Caco-2 (cell line): ENCODE data around the gene EVI2B. TPM values are rescaled to one million over a fixed set of nuclear protein-coding genes. Genes with fewer than 3 reads are reported as not detected.
"Not testable (repeated sequence)": the region's sequence is repeated elsewhere in the genome, so short reads cannot be mapped to it uniquely, and the experiment has no call there.

Experiments
- BruUV-seq: library from RNA; stranded (reverse); fragments of 400-500 nt; replicated peaks from 2 replicates; lab custom pipeline; 2021; lab: Mats Ljungman, UMichigan
- CTCF ChIA-PET: fragments of 300-600 bp; sonication (Branson Sonifier 250); formaldehyde crosslinking; loops from one replicate; lab custom pipeline; 2022; ENCODE audit warnings: antibody characterized with exemption; lab: Charles Lee
- POLR2A ChIA-PET: fragments of 300-600 bp; sonication (Branson Sonifier 250); formaldehyde crosslinking; loops from one replicate; lab custom pipeline; 2022; ENCODE audit warnings: antibody characterized with exemption; lab: Charles Lee
- DNase-seq, 2 experiments: peaks; one replicate each; pipeline versions ENCODE4 v3.0.0 to v3.0.0-alpha.2; 2020 to 2022
- H3K27me3 ChIP-seq: replicated peaks from 2 replicates; pipeline ENCODE4 v1.6.0; 2011; ENCODE audit warnings: low read length; ENCODE audit not compliant: control insufficient read depth, insufficient read depth
- H3K36me3 ChIP-seq: 2 replicates; pipeline ENCODE4 v1.5.1; 2011; ENCODE audit warnings: low read length; ENCODE audit not compliant: control insufficient read depth, insufficient read depth
- H3K4me1 ChIP-seq: fragments of 250-450 bp; sonication (Bioruptor Pico); 2 replicates; pipeline ENCODE4 v1.5.1; 2020; ENCODE audit warnings: mild to moderate bottlenecking
- H3K4me3 ChIP-seq: 2 replicates; pipeline ENCODE4 v1.5.1; 2011; ENCODE audit warnings: low read depth, mild to moderate bottlenecking, control low read depth, low read length
- H3K9me3 ChIP-seq: fragments of 250-450 bp; sonication (Bioruptor Pico); 2 replicates; pipeline ENCODE4 v1.5.1; 2020; ENCODE audit warnings: mild to moderate bottlenecking, moderate library complexity
- H3K27ac Mint-ChIP-seq: one replicate; pipeline ENCODE4 v1.8.0; 2022; ENCODE audit warnings: mixed read lengths; ENCODE audit not compliant: unreplicated experiment
- H3K27me3 Mint-ChIP-seq: one replicate; pipeline ENCODE4 v1.8.0; 2022; ENCODE audit warnings: mixed read lengths; ENCODE audit not compliant: insufficient read depth, unreplicated experiment
- H3K36me3 Mint-ChIP-seq: one replicate; pipeline ENCODE4 v1.8.0; 2022; ENCODE audit warnings: mild to moderate bottlenecking, mixed read lengths; ENCODE audit not compliant: insufficient read depth, unreplicated experiment
- H3K4me1 Mint-ChIP-seq: one replicate; pipeline ENCODE4 v1.8.0; 2022; ENCODE audit warnings: low read depth, mixed read lengths; ENCODE audit not compliant: unreplicated experiment
- H3K4me3 Mint-ChIP-seq: one replicate; pipeline ENCODE4 v1.8.0; 2022; ENCODE audit warnings: mild to moderate bottlenecking, moderate library complexity, mixed read lengths; ENCODE audit not compliant: unreplicated experiment
- H3K9me3 Mint-ChIP-seq: one replicate; pipeline ENCODE4 v1.8.0; 2022; ENCODE audit warnings: mixed read lengths; ENCODE audit not compliant: unreplicated experiment
- CTCF ChIP-seq, 2 experiments: fragments of 200-600 bp in 1 of 2; IDR thresholded peaks; 1 replicate in 1 of 2; 2 replicates in 1 of 2; pipeline versions ENCODE4 v1.5.1 to v1.8.0; 2011 to 2022; ENCODE audit warnings: antibody characterized with exemption in 1 of 2, control low read depth in 1 of 2, inconsistent platforms in 1 of 2, low read depth in 1 of 2, low read length in 1 of 2, mild to moderate bottlenecking in 1 of 2, moderate library complexity in 1 of 2; ENCODE audit not compliant: insufficient read depth in 1 of 2, severe bottlenecking in 1 of 2, unreplicated experiment in 1 of 2
- intact Hi-C: fragments of 100-400 bp; cut with micrococcal nuclease; formaldehyde crosslinking; loops from one replicate; pipeline ENCODE4 v1.10.0; 2022; ENCODE audit not compliant: unreplicated experiment
- total RNA-seq: library from RNA; stranded (reverse); gene quantifications from 2 replicates; pipeline ENCODE4 v1.2.3, GENCODE V29; 2022

Gene EVI2B
- total RNA-seq, 1 experiment from 2014 or later, result not detected

- no peaks in the 10 kb centered on the region for H3K9me3 ChIP-seq
- BruUV-seq, result no TSS peak
- Mint-ChIP-seq H3K36me3 (no peaks in the 10 kb centered on the region), H3K4me3 (no peak overlapping the region), H3K4me1 (peaks cover 9% of the 10 kb centered on the region), H3K27ac (no peak overlapping the region), H3K9me3 (no peaks in the 10 kb centered on the region), H3K27me3 (no peaks in the 10 kb centered on the region)
- CTCF ChIA-PET, result interaction anchor here (0.7 kb wide), 1 partner anchor 304 kb away, joined by 4 read pairs; no protein-coding TSS in a partner anchor
- no peak for TF ChIP-seq CTCF (IDR thresholded peaks at IDR 0.05; ENCODE audit: insufficient read depth in 1 of 2, low read depth in 1 of 2, low read length in 1 of 2, severe bottlenecking in 1 of 2, unreplicated experiment in 1 of 2)
- no peak overlapping the region for H3K4me3 ChIP-seq
- no peaks in the 10 kb centered on the region for H3K4me1 ChIP-seq
- no peaks in the 10 kb centered on the region; the same call in 1 of the 2 replicates for H3K36me3 ChIP-seq
- POLR2A ChIA-PET, result no interaction called here
- no peak for DNase-seq
- intact Hi-C loops, result no loop called here
- H3K27me3 ChIP-seq, result no peaks in the 10 kb centered on the region
These were observed 5.2 kb upstream of the EVI2B start for GRCh38 chr17:31318851-31319661.

GRCh38 chr17:31318298-31318801 lies 4.5 kb upstream of the EVI2B start:
- no peaks in the 10 kb centered on the region for H3K4me1 ChIP-seq
- no peaks in the 10 kb centered on the region for H3K27me3 ChIP-seq
- Mint-ChIP-seq H3K9me3 (no peaks in the 10 kb centered on the region), H3K36me3 (no peaks in the 10 kb centered on the region), H3K4me3 (no peak overlapping the region), H3K4me1 (peaks cover 9% of the 10 kb centered on the region), H3K27me3 (no peaks in the 10 kb centered on the region), H3K27ac (no peak overlapping the region)
- H3K9me3 ChIP-seq, result no peaks in the 10 kb centered on the region
- BruUV-seq, result no TSS peak
- intact Hi-C loops, result no loop called here
- H3K4me3 ChIP-seq, result no peak overlapping the region
- ChIA-PET POLR2A (no interaction called here), CTCF (interaction anchor here (0.7 kb wide), 1 partner anchor 303 kb away, joined by 4 read pairs; no protein-coding TSS in a partner anchor)
- no peaks in the 10 kb centered on the region; the same call in 1 of the 2 replicates for H3K36me3 ChIP-seq
- TF ChIP-seq CTCF (IDR thresholded peaks at IDR 0.05; ENCODE audit: insufficient read depth in 1 of 2, low read depth in 1 of 2, low read length in 1 of 2, severe bottlenecking in 1 of 2, unreplicated experiment in 1 of 2), result no peak
- DNase-seq, result no peak

GRCh38 chr17:31314782-31315100 lies 887 bp upstream of the EVI2B start:
- Histone ChIP-seq H3K9me3 (no peaks in the 10 kb centered on the region), H3K4me1 (no peaks in the 10 kb centered on the region), H3K36me3 (no peaks in the 10 kb centered on the region), H3K4me3 (no peak overlapping the region), H3K27me3 (no peaks in the 10 kb centered on the region)
- intact Hi-C loops, result no loop called here
- no peak for DNase-seq
- peaks cover 9% of the 10 kb centered on the region for H3K4me1 Mint-ChIP-seq
- H3K36me3 Mint-ChIP-seq, result peaks cover 6% of the 10 kb centered on the region
- POLR2A ChIA-PET, result no interaction called here
- no peak overlapping the region for H3K27ac Mint-ChIP-seq
- no peak overlapping the region for H3K4me3 Mint-ChIP-seq
- BruUV-seq, result no TSS peak
- TF ChIP-seq CTCF (IDR thresholded peaks at IDR 0.05; ENCODE audit: insufficient read depth in 1 of 2, low read depth in 1 of 2, low read length in 1 of 2, severe bottlenecking in 1 of 2, unreplicated experiment in 1 of 2), result no peak
- CTCF ChIA-PET, result no interaction called here
- H3K27me3 Mint-ChIP-seq, result no peaks in the 10 kb centered on the region
- H3K9me3 Mint-ChIP-seq, result no peaks in the 10 kb centered on the region

GRCh38 chr17:31312223-31312622 lies 1.6 kb downstream of the EVI2B start:
- CTCF ChIA-PET, H3K4me3 ChIP-seq, H3K9me3 ChIP-seq, BruUV-seq, H3K27ac Mint-ChIP-seq, DNase-seq, H3K4me1 ChIP-seq, H3K9me3 Mint-ChIP-seq, intact Hi-C loops, H3K27me3 ChIP-seq, H3K27me3 Mint-ChIP-seq, POLR2A ChIA-PET, H3K36me3 ChIP-seq, H3K4me1 Mint-ChIP-seq, H3K4me3 Mint-ChIP-seq: not testable (repeated sequence)
- H3K36me3 Mint-ChIP-seq, result peaks cover 14% of the 10 kb centered on the region
